Measurements from ENCODE around the gene PIK3R5. TPM values are rescaled to one million over a fixed set of nuclear protein-coding genes. Genes with fewer than 3 reads are reported as not detected.

PIK3R5 gene
- total and polyA plus RNA-seq, 4 donors: 11.7 to 70.9 (median 35.0) TPM

GRCh38 chr17:8893059-8893458, 72.4 kb downstream of the PIK3R5 start:
- 89 to 91% methylated on average over 3 of the region's 3 CpGs for WGBS, 2 donors
- peaks cover 0 to 5% (median 0%) of the 10 kb centered on the region in 4 donors for H3K36me3 ChIP-seq (ENCODE audit: control insufficient read depth in 4 of 4, insufficient read depth in 4 of 4, low read length in 4 of 4)
- ATAC-seq (ENCODE audit: insufficient read depth, low FRiP score) (no peak), DNase-seq (no peak)
- no peak overlapping the region for H3K9ac ChIP-seq (ENCODE audit: insufficient read depth in 1 of 2, low read length in 2 of 2)
- H3K4me3 ChIP-seq: no peak overlapping the region
- TF ChIP-seq CTCF (IDR thresholded peaks at IDR 0.05; ENCODE audit: control extremely low read depth, extremely low read depth): no peak
- peaks cover 0 to 9% (median 0%) of the 10 kb centered on the region in 4 donors for H3K9me3 ChIP-seq (ENCODE audit: control insufficient read depth in 4 of 4, insufficient read depth in 3 of 4, low read length in 3 of 4)
- peaks cover 0 to 3% (median 0%) of the 10 kb centered on the region in 5 donors for H3K4me1 ChIP-seq (ENCODE audit: control insufficient read depth in 5 of 5, insufficient read depth in 5 of 5, low read length in 5 of 5)
- H3K27ac ChIP-seq (ENCODE audit: low read depth in 1 of 2, low read length in 1 of 2): no peak overlapping the region
- H3K27me3 ChIP-seq (ENCODE audit: control insufficient read depth in 3 of 3, insufficient read depth in 3 of 3, low read length in 2 of 3): peaks cover 0 to 39% (median 5%) of the 10 kb centered on the region in 3 donors

- H3K36me3 ChIP-seq (ENCODE audit: control insufficient read depth in 4 of 4, insufficient read depth in 4 of 4, low read length in 4 of 4): peaks cover 0 to 6% (median 0%) of the 10 kb centered on the region in 4 donors
- H3K27me3 ChIP-seq (ENCODE audit: control insufficient read depth in 3 of 3, insufficient read depth in 3 of 3, low read length in 2 of 3): peaks cover 0 to 32% (median 5%) of the 10 kb centered on the region in 3 donors
- peaks cover 0 to 3% (median 0%) of the 10 kb centered on the region in 5 donors for H3K4me1 ChIP-seq (ENCODE audit: control insufficient read depth in 5 of 5, insufficient read depth in 5 of 5, low read length in 5 of 5)
- no peak overlapping the region for H3K27ac ChIP-seq (ENCODE audit: low read depth in 1 of 2, low read length in 1 of 2)
- ATAC-seq (ENCODE audit: insufficient read depth, low FRiP score) (no peak), DNase-seq (no peak)
- 42 to 48% methylated on average over 6 of the region's 6 CpGs for WGBS, 2 donors
- no peak overlapping the region for H3K9ac ChIP-seq (ENCODE audit: insufficient read depth in 1 of 2, low read length in 2 of 2)
- peaks cover 0 to 8% (median 0%) of the 10 kb centered on the region in 4 donors for H3K9me3 ChIP-seq (ENCODE audit: control insufficient read depth in 4 of 4, insufficient read depth in 3 of 4, low read length in 3 of 4)
- TF ChIP-seq CTCF (IDR thresholded peaks at IDR 0.05; ENCODE audit: control extremely low read depth, extremely low read depth): no peak
- no peak overlapping the region for H3K4me3 ChIP-seq
These were observed 73.2 kb downstream of the PIK3R5 start for GRCh38 chr17:8892338-8892690.

- ATAC-seq (ENCODE audit: insufficient read depth, low FRiP score) (no peak), DNase-seq (peak in 1 of 3 donors; percentile 4)
- Histone ChIP-seq H3K27ac (ENCODE audit: low read depth in 1 of 2, low read length in 1 of 2) (no peak overlapping the region), H3K4me1 (ENCODE audit: control insufficient read depth in 5 of 5, insufficient read depth in 5 of 5, low read length in 5 of 5) (peaks cover 0 to 3% (median 0%) of the 10 kb centered on the region in 5 donors), H3K27me3 (ENCODE audit: control insufficient read depth in 3 of 3, insufficient read depth in 3 of 3, low read length in 2 of 3) (peaks cover 0 to 18% (median 5%) of the 10 kb centered on the region in 3 donors), H3K36me3 (ENCODE audit: control insufficient read depth in 4 of 4, insufficient read depth in 4 of 4, low read length in 4 of 4) (peaks cover 0 to 8% (median 0%) of the 10 kb centered on the region in 4 donors), H3K4me3 (no peak overlapping the region), H3K9ac (ENCODE audit: insufficient read depth in 1 of 2, low read length in 2 of 2) (no peak overlapping the region), H3K9me3 (ENCODE audit: control insufficient read depth in 4 of 4, insufficient read depth in 3 of 4, low read length in 3 of 4) (peaks cover 0 to 8% (median 0%) of the 10 kb centered on the region in 4 donors)
- 91 to 94% methylated on average over 12 of the region's 12 CpGs for WGBS, 2 donors
- TF ChIP-seq CTCF (IDR thresholded peaks at IDR 0.05; ENCODE audit: control extremely low read depth, extremely low read depth): no peak
These were observed 74.8 kb downstream of the PIK3R5 start for GRCh38 chr17:8890671-8891070.
